Prostate gland (tissue), 2 donors: ENCODE measurements around the gene MAGI2.

ENCODE experiments used
- POLR2A ChIP-seq: fragments of 450-650 bp; IDR thresholded peaks from one replicate; pipeline ENCODE4 v1.6.1; 2016; ENCODE audit warnings: antibody characterized with exemption, mild to moderate bottlenecking
- POLR2AphosphoS5 ChIP-seq: sonication (generic); formaldehyde crosslinking; IDR thresholded peaks from one replicate; pipeline ENCODE4 v1.6.1; 2017; ENCODE audit warnings: antibody characterized with exemption
- TF ChIP-seq, protein P1 (sequence below), 4 experiments: fragments of 200-600 bp in 2 of 4; fragments of 450-650 bp in 2 of 4; sonication (generic) in 2 of 4; IDR thresholded peaks; 1 replicate in 3 of 4; 2 replicates in 1 of 4; pipeline ENCODE4 v1.5.1; 2016 to 2019; ENCODE audit warnings: antibody characterized with exemption in 4 of 4, mild to moderate bottlenecking in 2 of 4, moderate library complexity in 2 of 4

GRCh38 chr7:79317728-79318127, 135.7 kb downstream of the MAGI2 start:
- TF ChIP-seq, protein P1, sequence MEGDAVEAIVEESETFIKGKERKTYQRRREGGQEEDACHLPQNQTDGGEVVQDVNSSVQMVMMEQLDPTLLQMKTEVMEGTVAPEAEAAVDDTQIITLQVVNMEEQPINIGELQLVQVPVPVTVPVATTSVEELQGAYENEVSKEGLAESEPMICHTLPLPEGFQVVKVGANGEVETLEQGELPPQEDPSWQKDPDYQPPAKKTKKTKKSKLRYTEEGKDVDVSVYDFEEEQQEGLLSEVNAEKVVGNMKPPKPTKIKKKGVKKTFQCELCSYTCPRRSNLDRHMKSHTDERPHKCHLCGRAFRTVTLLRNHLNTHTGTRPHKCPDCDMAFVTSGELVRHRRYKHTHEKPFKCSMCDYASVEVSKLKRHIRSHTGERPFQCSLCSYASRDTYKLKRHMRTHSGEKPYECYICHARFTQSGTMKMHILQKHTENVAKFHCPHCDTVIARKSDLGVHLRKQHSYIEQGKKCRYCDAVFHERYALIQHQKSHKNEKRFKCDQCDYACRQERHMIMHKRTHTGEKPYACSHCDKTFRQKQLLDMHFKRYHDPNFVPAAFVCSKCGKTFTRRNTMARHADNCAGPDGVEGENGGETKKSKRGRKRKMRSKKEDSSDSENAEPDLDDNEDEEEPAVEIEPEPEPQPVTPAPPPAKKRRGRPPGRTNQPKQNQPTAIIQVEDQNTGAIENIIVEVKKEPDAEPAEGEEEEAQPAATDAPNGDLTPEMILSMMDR (IDR thresholded peaks at IDR 0.05), result no peak
- no peak for TF ChIP-seq POLR2AphosphoS5
- TF ChIP-seq POLR2A, result no peak
